Hindlimb muscle (tissue), 1 donor: ENCODE data around the gene SUFU. TPM values are rescaled to one million over a fixed set of nuclear protein-coding genes. Genes with fewer than 3 reads are reported as not detected.
"Not testable (repeated sequence)": the region's sequence is repeated elsewhere in the genome, so short reads cannot be mapped to it uniquely, and the experiment has no call there.

ENCODE experiments used
- DNase-seq: peaks from one replicate; pipeline ENCODE4 v3.0.0-alpha.2; 2013
- polyA plus RNA-seq: library from polyadenylated mRNA; unstranded; fragments of 120-200 nt; gene quantifications from one replicate; pipeline ENCODE4 v1.2.1, GENCODE V29; 2013; ENCODE audit not compliant: insufficient read length

Gene SUFU
- polyA plus RNA-seq = 16.4 TPM

- peak; percentile 97 for DNase-seq
Observed at GRCh38 chr10:102503264-102504178, at the start of gene SUFU. Gene SUFU (plus strand): TSS chr10:102503972. CDS start chr10:102504153, 181 bp downstream.

DNA sequence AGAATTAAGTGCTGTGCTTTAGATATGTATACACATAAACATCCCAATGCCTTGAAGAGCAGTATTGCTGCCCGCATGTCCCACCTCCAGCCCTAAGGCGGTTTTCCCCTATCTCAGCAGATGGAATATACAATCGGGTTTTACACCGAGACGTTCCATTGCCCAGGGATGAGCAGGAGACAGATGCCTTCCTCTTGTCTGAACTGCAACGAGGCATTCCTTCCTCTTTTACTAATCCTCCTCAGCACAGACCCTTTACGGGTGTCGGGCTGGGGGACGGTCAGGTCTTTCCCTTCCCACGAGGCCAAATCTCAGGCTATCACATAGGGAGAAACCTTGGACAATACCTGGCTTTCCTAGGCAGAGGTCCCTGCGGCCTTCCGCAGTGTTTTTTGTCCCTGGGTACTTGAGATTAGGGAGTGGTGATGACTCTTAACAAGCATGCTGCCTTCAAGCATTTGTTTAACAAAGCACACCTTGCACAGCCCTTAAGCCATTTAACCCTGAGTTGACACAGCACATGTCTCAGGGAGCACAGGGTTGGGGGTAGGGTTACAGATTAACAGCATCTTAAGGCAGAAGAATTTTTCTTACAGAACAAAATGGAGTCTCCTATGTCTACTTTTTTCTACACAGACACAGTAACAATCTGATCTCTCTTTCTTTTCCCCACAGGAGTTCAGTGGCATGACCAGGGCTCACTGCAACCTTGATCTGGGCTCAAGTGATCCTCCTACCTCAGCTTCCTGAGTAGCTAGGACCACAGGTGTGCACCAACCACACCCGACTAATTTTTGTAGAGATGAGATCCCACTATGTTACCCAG is 48.9 kb upstream of the SUFU start:
- not testable (repeated sequence) for DNase-seq

GRCh38 chr10:102455893-102456471 is 47.8 kb upstream of the SUFU start:
- DNase-seq = no peak

DNA sequence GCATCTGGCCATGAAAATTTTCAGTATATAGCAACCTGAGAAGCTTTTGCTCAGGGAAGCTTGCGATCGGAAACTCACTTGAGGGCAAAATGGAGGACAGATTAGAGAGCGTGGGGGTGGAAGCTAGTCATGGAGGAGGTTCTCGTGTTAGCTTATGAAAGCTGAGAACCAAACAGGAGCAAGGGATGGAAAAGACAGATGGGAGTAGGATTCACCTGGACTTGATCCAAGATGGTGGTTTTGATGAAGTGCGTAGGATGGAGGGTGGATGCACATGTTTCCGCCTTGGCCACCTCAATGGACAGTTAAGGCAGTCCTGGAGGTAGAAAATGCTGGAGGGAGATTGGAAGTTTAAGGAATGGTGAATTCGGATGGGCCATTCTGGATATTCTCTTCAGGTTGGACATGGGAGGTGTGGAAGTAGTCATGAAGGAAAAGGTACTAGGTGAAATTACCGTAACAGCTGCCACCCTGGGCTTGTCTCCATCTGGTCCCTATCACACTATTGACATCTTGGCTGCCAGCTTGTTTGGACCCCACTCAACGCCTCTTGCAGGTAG is 46.1 kb upstream of the SUFU start:
- DNase-seq = no peak

DNA sequence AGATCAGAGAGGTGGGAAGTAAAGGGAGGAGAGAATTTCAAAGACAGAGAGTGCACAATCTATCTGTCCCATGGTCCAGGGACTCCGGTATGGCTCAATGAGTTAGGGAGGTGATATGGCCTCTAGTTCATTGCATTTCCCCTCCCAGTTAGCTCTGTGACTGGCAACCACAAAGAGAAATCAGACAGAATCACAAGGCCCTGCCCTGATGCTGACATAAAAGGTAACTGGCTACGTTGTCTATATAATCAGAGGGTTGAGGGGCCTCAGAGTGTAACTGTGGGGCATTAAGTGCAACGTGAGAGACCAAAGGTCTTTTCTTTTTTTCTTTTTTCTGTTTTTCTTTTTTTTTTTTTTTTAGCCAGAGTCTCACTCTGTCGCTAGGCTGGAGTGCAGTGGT is 45.1 kb upstream of the SUFU start:
- DNase-seq = no peak

GRCh38 chr10:102460836-102461186 is 43.0 kb upstream of the SUFU start:
- DNase-seq = no peak

GRCh38 chr10:102461187-102462054 is 42.4 kb upstream of the SUFU start:
- peak; percentile 73 for DNase-seq

DNA sequence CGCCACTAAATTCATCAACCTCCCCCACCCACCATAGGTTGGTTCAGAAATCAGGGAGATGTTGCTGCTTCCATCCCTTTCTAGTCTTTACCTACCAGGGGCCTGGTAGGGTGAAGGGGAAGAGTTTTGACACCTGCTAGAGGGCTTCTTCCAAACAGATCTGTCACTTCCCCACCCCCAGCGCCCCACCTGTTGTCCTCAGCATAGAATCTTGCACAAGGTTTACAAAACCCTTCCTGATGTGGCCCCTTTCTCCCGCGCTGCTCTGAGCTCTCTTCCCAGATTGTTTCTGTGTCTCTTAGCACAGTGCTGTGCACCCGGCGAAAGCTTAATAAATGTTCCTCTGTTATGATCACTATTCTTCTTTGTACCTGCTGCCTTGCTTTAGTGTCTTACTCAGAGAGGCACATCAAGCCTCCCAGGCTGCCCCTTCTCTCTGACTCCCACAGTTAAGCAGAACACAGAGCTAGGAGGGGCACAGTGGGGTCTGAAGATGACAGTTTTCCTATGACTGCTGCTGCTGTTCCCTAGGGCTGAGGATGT is 41.2 kb upstream of the SUFU start:
- no peak for DNase-seq

DNA sequence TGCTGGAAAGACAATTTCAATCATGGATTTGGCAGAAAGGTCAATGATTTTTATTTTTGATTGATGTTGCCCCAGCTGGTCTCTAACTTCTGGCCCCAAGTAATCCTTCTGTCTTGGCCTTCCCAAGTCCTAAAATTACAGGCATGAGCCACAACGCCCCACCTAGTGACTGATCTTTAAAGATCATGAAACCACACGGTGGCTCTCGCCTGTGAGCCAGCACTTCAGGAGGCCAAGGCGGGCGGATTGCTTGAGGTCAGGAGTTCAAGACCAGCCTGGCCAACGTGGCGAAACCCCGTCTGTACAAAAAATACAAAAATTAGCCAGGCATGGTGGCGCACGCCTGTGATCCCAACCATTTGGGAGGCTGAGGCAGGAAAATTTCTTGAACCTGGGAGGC is 39.8 kb upstream of the SUFU start:
- DNase-seq = no peak

- no peak for DNase-seq
Observed at GRCh38 chr10:102465466-102465865, 38.3 kb upstream of the SUFU start.

GRCh38 chr10:102467318-102467717 is 36.5 kb upstream of the SUFU start:
- no peak for DNase-seq

- no peak for DNase-seq
Observed at GRCh38 chr10:102467971-102468438, 35.8 kb upstream of the SUFU start.

DNA sequence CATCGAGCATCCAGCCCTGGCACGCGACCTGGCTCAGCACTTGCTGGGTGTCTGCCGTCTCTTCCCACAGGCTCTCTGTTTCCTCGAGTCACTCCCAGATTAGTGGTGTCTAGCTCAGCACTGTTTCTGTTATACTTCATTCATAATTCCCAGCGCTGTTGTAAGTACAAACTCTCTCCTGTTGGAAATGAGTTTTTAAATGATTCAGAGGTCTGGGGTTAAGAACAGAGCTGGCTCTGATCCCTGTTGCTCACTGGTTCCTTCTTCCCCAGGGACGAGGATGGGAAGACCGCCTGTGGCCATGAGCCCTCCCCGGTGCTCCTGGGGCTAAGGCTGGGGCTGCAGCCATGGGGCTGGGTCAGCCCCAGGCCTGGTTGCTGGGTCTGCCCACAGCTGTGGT is 35.1 kb upstream of the SUFU start:
- no peak for DNase-seq

DNA sequence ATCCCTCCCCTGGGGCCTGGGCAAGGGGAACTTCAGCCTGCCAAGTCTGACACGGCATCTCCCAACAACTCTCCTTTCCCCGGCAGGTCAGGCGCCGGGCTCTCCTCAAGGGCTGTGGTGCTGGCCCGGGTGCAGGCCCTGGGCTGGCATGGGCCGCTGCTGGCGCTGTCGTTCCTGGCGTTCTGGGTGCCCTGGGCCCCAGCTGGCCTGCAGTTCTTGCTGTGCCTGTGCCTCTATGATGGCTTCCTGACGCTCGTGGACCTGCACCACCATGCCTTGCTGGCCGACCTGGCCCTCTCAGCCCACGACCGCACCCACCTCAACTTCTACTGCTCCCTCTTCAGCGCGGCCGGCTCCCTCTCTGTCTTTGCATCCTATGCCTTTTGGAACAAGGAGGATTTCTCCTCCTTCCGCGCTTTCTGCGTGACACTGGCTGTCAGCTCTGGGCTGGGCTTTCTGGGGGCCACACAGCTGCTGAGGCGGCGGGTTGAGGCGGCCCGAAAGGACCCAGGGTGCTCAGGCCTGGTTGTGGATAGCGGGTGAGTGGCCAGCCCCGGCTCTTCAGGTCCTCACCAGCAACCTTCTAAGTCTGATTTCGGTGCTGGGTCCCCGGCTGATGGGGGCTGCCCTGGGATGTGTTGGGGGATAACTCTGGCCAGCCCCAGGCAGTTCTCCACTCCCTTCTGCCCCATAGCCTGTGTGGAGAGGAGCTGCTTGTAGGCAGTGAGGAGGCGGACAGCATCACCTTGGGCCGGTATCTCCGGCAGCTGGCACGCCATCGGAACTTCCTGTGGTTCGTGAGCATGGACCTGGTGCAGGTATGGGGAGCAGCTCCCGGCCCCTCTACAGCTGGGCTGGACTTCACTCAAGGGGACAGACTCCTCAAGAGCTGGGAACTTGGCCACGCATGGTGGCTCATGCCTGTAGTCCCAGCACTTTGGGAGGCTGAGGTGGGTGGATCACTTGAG is 32.9 kb upstream of the SUFU start:
- no peak for DNase-seq

DNA sequence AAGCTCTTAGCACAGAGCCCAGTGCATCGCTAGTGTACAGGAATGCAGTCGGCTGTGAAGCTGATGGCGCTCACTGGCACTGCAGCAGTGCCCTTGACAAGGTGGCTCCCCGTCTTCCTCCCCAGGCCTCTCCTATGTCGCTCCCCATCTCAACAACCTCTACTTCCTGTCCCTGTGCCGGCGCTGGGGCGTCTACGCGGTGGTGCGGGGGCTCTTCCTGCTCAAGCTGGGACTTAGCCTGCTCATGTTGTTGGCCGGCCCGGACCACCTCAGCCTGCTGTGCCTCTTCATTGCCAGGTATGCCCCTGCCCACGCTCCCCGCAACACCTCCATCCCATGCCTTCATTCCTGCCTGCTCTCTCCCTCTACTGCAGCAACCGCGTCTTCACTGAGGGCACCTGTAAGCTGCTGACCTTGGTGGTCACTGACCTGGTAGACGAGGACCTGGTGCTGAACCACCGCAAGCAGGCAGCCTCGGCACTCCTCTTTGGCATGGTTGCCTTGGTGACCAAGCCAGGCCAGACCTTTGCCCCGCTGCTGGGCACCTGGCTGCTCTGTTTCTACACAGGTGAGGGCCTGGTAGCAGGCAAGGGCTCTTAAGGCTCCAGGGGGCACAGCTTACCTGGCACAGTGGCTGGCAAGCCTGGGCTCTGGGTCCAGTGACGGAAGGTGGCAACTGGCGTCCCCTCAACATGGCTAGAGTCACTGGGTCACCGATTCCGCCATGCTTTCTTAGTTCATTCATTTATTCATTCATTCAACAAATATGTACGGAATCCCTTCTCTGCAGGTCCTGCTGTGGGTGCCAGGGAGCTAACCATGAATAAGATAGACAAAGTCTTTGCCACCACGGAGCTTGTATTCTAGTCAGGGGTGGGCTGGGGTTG is 30.1 kb upstream of the SUFU start:
- no peak for DNase-seq

GRCh38 chr10:102475451-102476040 is 28.2 kb upstream of the SUFU start:
- DNase-seq = no peak

- DNase-seq = no peak
Observed at GRCh38 chr10:102476466-102477141, 27.2 kb upstream of the SUFU start.

DNA sequence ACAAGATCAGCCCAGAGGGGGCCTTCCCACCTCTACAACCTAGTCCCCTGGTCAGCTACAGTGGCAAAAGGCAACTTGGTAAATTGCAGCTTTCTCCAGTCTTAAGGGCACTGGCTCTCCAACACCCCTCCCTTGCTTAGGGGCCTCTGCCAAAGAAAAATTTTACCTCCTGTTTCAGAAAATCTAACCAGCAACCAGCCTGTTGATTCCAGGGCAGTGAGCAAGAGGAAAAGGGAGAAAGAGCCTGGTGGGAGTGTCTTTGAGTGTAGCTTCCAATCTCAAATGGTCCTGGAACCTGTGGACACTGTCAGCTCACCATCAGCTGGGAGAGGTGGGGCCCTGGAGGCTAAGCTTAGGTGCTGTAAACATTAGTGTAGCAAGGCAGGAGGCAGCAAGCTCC is 24.1 kb upstream of the SUFU start:
- no peak for DNase-seq
